ENCODE data around the gene WNT3A. TPM values are rescaled to one million over a fixed set of nuclear protein-coding genes. Genes with fewer than 3 reads are reported as not detected.

The WNT3A gene
- total and polyA plus RNA-seq, 2 of the 4 experiments (the other 2 are of a cell fraction), result not detected

- Histone ChIP-seq H3K23ac (ENCODE audit: low read depth, low read length) (0 out of 2 replicates have a peak overlapping the region, but pooled peaks have one; percentile 21), H3K36me3 (ENCODE audit: control insufficient read depth, insufficient read depth, low read length) (peaks cover 19% of the 10 kb centered on the region), H2BK120ac (ENCODE audit: low read depth, low read length) (no peak overlapping the region), H3K4me2 (ENCODE audit: low read depth, low read length) (peak overlapping the region; percentile 60), H3K4ac (ENCODE audit: low read depth, low read length) (no peak overlapping the region), H3K79me1 (ENCODE audit: low read depth in 1 of 2, low read length in 2 of 2) (peaks cover 0 to 45% of the 10 kb centered on the region in 2 experiments; a peak in 1 of 4 replicates), H2AK5ac (ENCODE audit: low read depth, low read length) (no peak overlapping the region), H3K14ac (replicated peaks; ENCODE audit: low read depth, low read length) (no peak overlapping the region), H2BK15ac (ENCODE audit: low read depth, low read length) (no peak overlapping the region), H3K9me1 (ENCODE audit: insufficient read depth, low read length) (peaks cover 48% of the 10 kb centered on the region), H2BK5ac (ENCODE audit: low read depth, low read length, poor library complexity, severe bottlenecking) (peak overlapping the region; percentile 71), H4K8ac (ENCODE audit: low read depth in 2 of 2, low read length in 2 of 2) (no peak overlapping the region), H4K20me1 (ENCODE audit: insufficient read depth, low read length) (peaks cover 97% of the 10 kb centered on the region), H3K9ac (ENCODE audit: low read depth, low read length) (no peak overlapping the region), H3K9me3 (ENCODE audit: control insufficient read depth, insufficient read depth, low read length) (no peaks in the 10 kb centered on the region), H4K5ac (ENCODE audit: low read depth, low read length) (no peak overlapping the region), H3K4me1 (ENCODE audit: control insufficient read depth, insufficient read depth, low read length) (peaks cover 39% of the 10 kb centered on the region), H2BK20ac (ENCODE audit: low read depth, low read length) (no peak overlapping the region), H4K91ac (ENCODE audit: insufficient read depth, low read depth, low read length) (no peak overlapping the region), H3K4me3 (ENCODE audit: insufficient read depth, low read depth, low read length) (no peak overlapping the region), H2AFZ (replicated peaks; ENCODE audit: low read length, poor library complexity) (no peak overlapping the region), H3K18ac (ENCODE audit: low read depth, low read length) (no peak overlapping the region), H3K27me3 (ENCODE audit: control insufficient read depth, insufficient read depth, low read length) (no peaks in the 10 kb centered on the region), H2AK9ac (replicated peaks; ENCODE audit: low read depth, low read length, poor library complexity) (peak overlapping the region; percentile 23), H3K56ac (ENCODE audit: extremely low read depth, insufficient read depth, low read length) (no peak overlapping the region), H3K27ac (ENCODE audit: insufficient read depth, low read length) (peak overlapping the region; percentile 41; the same call in 1 of the 2 replicates)
- TF ChIP-seq USF2 (IDR thresholded peaks at IDR 0.05; ENCODE audit: low read depth, low read length), result no peak
- 0 out of 2 replicates have a peak, but pooled peaks have one; percentile 14 for TF ChIP-seq MXI1 (IDR thresholded peaks at IDR 0.05; ENCODE audit: borderline replicate concordance, low read depth, low read length)
- TF ChIP-seq BHLHE40 (IDR thresholded peaks at IDR 0.05; ENCODE audit: low read depth, low read length), result no peak
- TF ChIP-seq MAZ (IDR thresholded peaks at IDR 0.05; ENCODE audit: borderline replicate concordance, low read depth, low read length), result peak; percentile 36; the same call in 1 of the 2 replicates
- TF ChIP-seq FOS (IDR thresholded peaks at IDR 0.05; ENCODE audit: low read depth, low read length), result peak; percentile 50; the same call in 1 of the 2 replicates
- WGBS, 2 experiments (ENCODE audit: extremely low coverage in 2 of 2, insufficient read length in 1 of 2), result 87% methylated on average over 2 of the region's 7 CpGs; no CpG with 5 or more reads in 1 of the 2 experiments
- CTCF ChIA-PET, result no interaction called here
- dilution Hi-C loops (cut with HindIII; ENCODE audit: low sequenced_read_pairs, unreplicated experiment) (no loop called here), in situ Hi-C loops (cut with MboI; ENCODE audit: low sequenced_read_pairs) (loop anchor here (10.0 kb wide), 1 partner anchor 323 kb away; no protein-coding TSS in a partner anchor), intact Hi-C loops (cut with micrococcal nuclease) (loop anchor here (10.0 kb wide), 1 partner anchor 603 kb away; no protein-coding TSS in a partner anchor)
- BruUV-seq (replicated peaks), result no TSS peak
- POLR2A ChIA-PET (ENCODE audit: unreplicated experiment), result no interaction called here
- ATAC-seq (ENCODE audit: low read depth) (peak; percentile 28), DNase-seq (peak; percentile 65)
These were observed 81.0 kb downstream of the WNT3A start for GRCh38 chr1:228087771-228088251.
